ENCODE results near the gene CEP43. TPM values are rescaled to one million over a fixed set of nuclear protein-coding genes. Genes with fewer than 3 reads are reported as not detected.
A peak's percentile ranks its signal among the peaks of the same experiment; 100 is the strongest.
"Not testable (repeated sequence)": the region's sequence is repeated elsewhere in the genome, so short reads cannot be mapped to it uniquely, and the experiment has no call there.

The CEP43 gene
- polyA plus RNA-seq (ENCODE audit: insufficient read length in 12 of 12) = 10 to 100 TPM in 11 of 12 donors, not detected in 1; 10.7 to 27.6 (median 17.3) TPM
- long read RNA-seq, donor 1, full-length matches to known transcripts = 3 of 3 reads
- long read RNA-seq, donor 1, partial matches to known transcripts = 0 of 3 reads
- long read RNA-seq, donor 1, other reads (novel, unspliced or antisense) = 0 of 3 reads
- long read RNA-seq, donor 2 = 0 reads
- long read RNA-seq, donor 3, full-length matches to known transcripts = 1 of 1 reads
- long read RNA-seq, donor 3, partial matches to known transcripts = 0 of 1 reads
- long read RNA-seq, donor 3, other reads (novel, unspliced or antisense) = 0 of 1 reads
- long read RNA-seq, donor 4 = 0 reads
- long read RNA-seq, donor 5, partial matches to known transcripts = 0 of 1 reads
- long read RNA-seq, donor 5, other reads (novel, unspliced or antisense) = 0 of 1 reads
- long read RNA-seq, donor 6, partial matches to known transcripts = 0 of 2 reads
- long read RNA-seq, donor 6, other reads (novel, unspliced or antisense) = 0 of 2 reads
- long read RNA-seq, donor 7, partial matches to known transcripts = 0 of 1 reads
- long read RNA-seq, donor 7, other reads (novel, unspliced or antisense) = 0 of 1 reads
- long read RNA-seq, donor 8, full-length matches to known transcripts = 4 of 4 reads
- long read RNA-seq, donor 8, partial matches to known transcripts = 0 of 4 reads
- long read RNA-seq, donor 8, other reads (novel, unspliced or antisense) = 0 of 4 reads
- long read RNA-seq, donor 9, full-length matches to known transcripts = 3 of 3 reads
- long read RNA-seq, donor 9, partial matches to known transcripts = 0 of 3 reads
- long read RNA-seq, donor 9, other reads (novel, unspliced or antisense) = 0 of 3 reads
- long read RNA-seq, donor 10, full-length matches to known transcripts = 3 of 3 reads
- long read RNA-seq, donor 10, partial matches to known transcripts = 0 of 3 reads
- long read RNA-seq, donor 10, other reads (novel, unspliced or antisense) = 0 of 3 reads
- long read RNA-seq, donor 11 = 0 reads

- peak; percentile 95 for DNase-seq
These were observed at the start of gene CEP43 for GRCh38 chr6:166999145-166999883. Gene CEP43 (plus strand): TSS chr6:166999397. CDS start chr6:166999413, 16 bp downstream.

- no peak for DNase-seq
These were observed 49.4 kb upstream of the CEP43 start for GRCh38 chr6:166949528-166950442.

- DNase-seq = no peak
These were observed 48.8 kb upstream of the CEP43 start for GRCh38 chr6:166950443-166950821.

- not testable (repeated sequence) for DNase-seq
These were observed 48.1 kb upstream of the CEP43 start for GRCh38 chr6:166950892-166951669.

GRCh38 chr6:166951670-166952060 is 47.5 kb upstream of the CEP43 start:
- no peak for DNase-seq

GRCh38 chr6:166952121-166952520 is 47.1 kb upstream of the CEP43 start:
- DNase-seq = no peak

- no peak for DNase-seq
These were observed 46.4 kb upstream of the CEP43 start for GRCh38 chr6:166952567-166953486.

GRCh38 chr6:166954118-166954713 is 45.0 kb upstream of the CEP43 start:
- DNase-seq = no peak

- no peak for DNase-seq
These were observed 43.9 kb upstream of the CEP43 start for GRCh38 chr6:166955121-166955864.

GRCh38 chr6:166955865-166956443 is 43.2 kb upstream of the CEP43 start:
- DNase-seq = peak; percentile 27

GRCh38 chr6:166956444-166957086 is 42.6 kb upstream of the CEP43 start, which contains the start of gene RNASET2:
Gene RNASET2 (minus strand): TSS chr6:166956550. CDS start chr6:166956182, 368 bp downstream.
- DNase-seq = peak; percentile 93

GRCh38 chr6:166957087-166957804 is 42.0 kb upstream of the CEP43 start:
- DNase-seq = peak; percentile 30

- DNase-seq = no peak
These were observed 41.5 kb upstream of the CEP43 start for GRCh38 chr6:166957805-166958076.

- no peak for DNase-seq
These were observed 40.0 kb upstream of the CEP43 start for GRCh38 chr6:166958926-166959861.
